HepG2 (cell line): Measurements from ENCODE around the gene FAM50A. TPM values are rescaled to one million over a fixed set of nuclear protein-coding genes. Genes with fewer than 3 reads are reported as not detected.

Experiments used
- ATAC-seq: fragments of 200-7000 bp; cut with Tn5 transposase; 3 replicates; pipeline ENCODE4 v1.9.1; 2020; ENCODE audit warnings: mild to moderate bottlenecking, moderate library complexity
- BruUV-seq: library from RNA; stranded (reverse); fragments of 400-500 nt; replicated peaks from 2 replicates; lab custom pipeline; 2021; lab: Mats Ljungman, UMichigan
- CTCF ChIA-PET: fragments of 300-600 bp; formaldehyde crosslinking; extraction: SDS; loops from one replicate; lab custom pipeline; 2021; ENCODE audit warnings: low total read pairs, inconsistent platforms, low intra/inter-chr PET ratio; lab: Yijun Ruan, JAX
- POLR2A ChIA-PET: fragments of 350-600 bp; sonication (Branson Sonifier 250); formaldehyde crosslinking; loops from one replicate; lab custom pipeline; 2020; ENCODE audit warnings: antibody characterized with exemption, inconsistent platforms; lab: Yijun Ruan, JAX
- DNase-seq: peaks from one replicate; pipeline ENCODE4 v3.0.0-alpha.2; 2015; ENCODE audit warnings: low spot score
- FAIRE-seq: peaks from 3 replicates; lab custom pipeline; 2011; peaks lifted over from hg19 to GRCh38; lab: Jason Lieb, UNC
- H2AFZ ChIP-seq: one replicate; pipeline ENCODE4 v1.6.1; 2011; ENCODE audit warnings: low read length, inconsistent platforms
- H3K27ac ChIP-seq: fragments of 300-600 bp; 3 replicates; pipeline ENCODE4 v1.8.0; 2011; ENCODE audit warnings: mixed run types, mild to moderate bottlenecking, mixed read lengths, low read length, inconsistent platforms; ENCODE audit not compliant: insufficient read depth; ENCODE audit errors: extremely low read length
- H3K27me3 ChIP-seq, 2 experiments: fragments of 200-600 bp in 1 of 2; 2 replicates in 1 of 2; 3 replicates in 1 of 2; pipeline versions ENCODE4 v1.6.0 to v1.8.0; 2011; ENCODE audit warnings: low read length in 2 of 2, mild to moderate bottlenecking in 2 of 2, moderate library complexity in 2 of 2, inconsistent platforms in 1 of 2; ENCODE audit not compliant: insufficient read depth in 2 of 2, control insufficient read depth in 1 of 2
- H3K36me3 ChIP-seq, 2 experiments: fragments of 200-600 bp in 1 of 2; replicated peaks in 1 of 2; 2 replicates in 1 of 2; 3 replicates in 1 of 2; pipeline versions ENCODE4 v1.5.1 to v1.8.0; 2011; ENCODE audit warnings: low read length in 2 of 2, inconsistent platforms in 1 of 2; ENCODE audit not compliant: insufficient read depth in 2 of 2, control insufficient read depth in 1 of 2
- H3K4me1 ChIP-seq: 2 replicates; pipeline ENCODE4 v1.5.1; 2012; ENCODE audit warnings: low read length, inconsistent platforms; ENCODE audit not compliant: insufficient read depth
- H3K4me2 ChIP-seq: 2 replicates; pipeline ENCODE4 v1.6.0; 2011; ENCODE audit warnings: low read depth, low read length, inconsistent platforms
- H3K4me3 ChIP-seq, 3 experiments: fragments of 200-600 bp in 1 of 3; sonication (generic), shearing (Covaris generic) in 1 of 3; replicated peaks in 1 of 3; 2 replicates each; pipeline ENCODE4 v1.5.1; 2011 to 2016; ENCODE audit warnings: low read length in 3 of 3, inconsistent platforms in 2 of 3, low read depth in 2 of 3, mild to moderate bottlenecking in 2 of 3, control low read depth in 1 of 3, mixed read lengths in 1 of 3; ENCODE audit not compliant: insufficient read depth in 1 of 3
- H3K79me2 ChIP-seq: one replicate; pipeline ENCODE4 v1.6.1; 2011; ENCODE audit warnings: low read length, inconsistent platforms; ENCODE audit not compliant: insufficient read depth
- H3K9ac ChIP-seq: 2 replicates; pipeline ENCODE4 v1.6.0; 2011; ENCODE audit warnings: mild to moderate bottlenecking, low read depth, low read length, inconsistent platforms; ENCODE audit not compliant: insufficient read depth
- H3K9me3 ChIP-seq: 2 replicates; pipeline ENCODE4 v1.5.1; 2012; ENCODE audit warnings: mild to moderate bottlenecking, low read length
- H4K20me1 ChIP-seq: 2 replicates; pipeline ENCODE4 v1.6.0; 2011; ENCODE audit warnings: inconsistent platforms, mild to moderate bottlenecking, low read length, moderate library complexity; ENCODE audit not compliant: insufficient read depth
- E2F5 ChIP-seq: sonication (generic); formaldehyde crosslinking; conservative IDR thresholded peaks from 2 replicates; pipeline ENCODE4 v1.4.0; 2020; ENCODE audit warnings: missing genetic modification reagents
- FOXM1 ChIP-seq: sonication (generic); formaldehyde crosslinking; IDR thresholded peaks from 2 replicates; pipeline ENCODE4 v1.5.0; 2020; ENCODE audit warnings: missing genetic modification reagents
- HCFC1 ChIP-seq: fragments of 150-350 bp; IDR thresholded peaks from 2 replicates; pipeline ENCODE4 v1.6.1; 2014; ENCODE audit warnings: low read depth, low read length
- ONECUT2 ChIP-seq: sonication (generic); formaldehyde crosslinking; IDR thresholded peaks from 2 replicates; pipeline ENCODE4 v1.4.0; 2020; ENCODE audit warnings: missing genetic modification reagents
- PCBP2 ChIP-seq: fragments of 200-400 bp; formaldehyde crosslinking; optimal IDR thresholded peaks from 2 replicates; pipeline ENCODE3; 2018; ENCODE audit warnings: low read length, low read depth; ENCODE audit not compliant: poor library complexity, severe bottlenecking
- PITX1 ChIP-seq: sonication (generic); formaldehyde crosslinking; IDR thresholded peaks from 2 replicates; pipeline ENCODE4 v1.5.1; 2020; ENCODE audit warnings: mild to moderate bottlenecking, missing genetic modification reagents
- RXRA ChIP-seq: sonication (generic); formaldehyde crosslinking; IDR thresholded peaks from 2 replicates; pipeline ENCODE4 v1.5.1; 2020; ENCODE audit warnings: missing genetic modification reagents
- SIX4 ChIP-seq: sonication (generic); formaldehyde crosslinking; IDR thresholded peaks from 2 replicates; pipeline ENCODE4 v1.4.0; 2020; ENCODE audit warnings: missing genetic modification reagents
- SP5 ChIP-seq: IDR thresholded peaks from 2 replicates; pipeline ENCODE4 v1.6.1; 2016; ENCODE audit warnings: low read depth, borderline replicate concordance
- ZNF331 ChIP-seq: sonication (generic); formaldehyde crosslinking; IDR thresholded peaks from 2 replicates; pipeline ENCODE4 v1.4.0; 2020; ENCODE audit warnings: missing genetic modification reagents
- ZNF446 ChIP-seq: sonication (generic); formaldehyde crosslinking; IDR thresholded peaks from 2 replicates; pipeline ENCODE4 v1.5.0; 2020; ENCODE audit warnings: mild to moderate bottlenecking, missing genetic modification reagents
- ZNF543 ChIP-seq: sonication (generic); formaldehyde crosslinking; IDR thresholded peaks from 2 replicates; pipeline ENCODE4 v1.4.0; 2020; ENCODE audit warnings: mild to moderate bottlenecking, missing genetic modification reagents
- ZNF549 ChIP-seq: sonication (generic); formaldehyde crosslinking; IDR thresholded peaks from 2 replicates; pipeline ENCODE4 v1.5.0; 2020; ENCODE audit warnings: missing genetic modification reagents
- ZNF720 ChIP-seq: sonication (generic); formaldehyde crosslinking; IDR thresholded peaks from 2 replicates; pipeline ENCODE4 v1.4.0; 2020; ENCODE audit warnings: missing genetic modification reagents
- ZNF878 ChIP-seq: sonication (generic); formaldehyde crosslinking; IDR thresholded peaks from 2 replicates; pipeline ENCODE4 v1.8.1; 2023; ENCODE audit warnings: mild to moderate bottlenecking, missing genetic modification reagents, moderate library complexity
- WGBS: methylation state at CpG from one replicate; pipeline ENCODE4 v1.1.6; 2017; ENCODE audit warnings: low lambda C conversion rate; 5-methylcytosine and 5-hydroxymethylcytosine counted together
- in situ Hi-C: cut with HindIII; loops from 2 replicates; pipeline ENCODE4 v1.10.0; 2017; ENCODE audit warnings: low pct_unique_long_range_greater_than_20kb; ENCODE audit not compliant: extremely low pct_ligation_motif_present
- intact Hi-C: fragments of 100-400 bp; cut with micrococcal nuclease; formaldehyde crosslinking; loops from one replicate; pipeline ENCODE4 v1.10.0; 2022; ENCODE audit not compliant: unreplicated experiment
- polyA plus RNA-seq, 8 experiments: library from polyadenylated mRNA; depleted of rRNA in 3 of 8; stranded (reverse) in 7 of 8; unstranded in 1 of 8; fragments of >200 nt; fragmentation: Illumina TruSeq in 4 of 8; extraction: Trizol in 4 of 8; gene quantifications; 2 replicates each; pipeline versions ENCODE4 v1.2.1 to v1.2.3, GENCODE V29; 2011 to 2016; ENCODE audit warnings: low read depth in 4 of 8, missing spikeins in 1 of 8, mixed read lengths in 1 of 8; ENCODE audit not compliant: insufficient read depth in 1 of 8
- total RNA-seq, 5 experiments: library from RNA; depleted of rRNA; stranded (reverse); fragments of >200 nt; fragmentation: Illumina TruSeq; extraction: Trizol; gene quantifications; 2 replicates each; pipeline ENCODE4 v1.2.3, GENCODE V29; 2016; ENCODE audit warnings: low read depth in 1 of 5
- TF ChIP-seq, protein P1 (sequence below): fragments of 450-650 bp; IDR thresholded peaks from 2 replicates; pipeline ENCODE4 v1.6.1; 2017; ENCODE audit warnings: mild to moderate bottlenecking
- TF ChIP-seq, protein P2 (sequence below): IDR thresholded peaks from 2 replicates; pipeline ENCODE4 v1.6.1; 2016

Gene FAM50A
- total and polyA plus RNA-seq, 2 of the 13 experiments (the other 11 are each of a cell fraction or from before 2014, with no cell fraction given): 30.7 to 40.7 TPM

GRCh38 chrX:154448484-154448883, 4.5 kb downstream of the FAM50A start:
- Histone ChIP-seq H3K4me2 (no peak overlapping the region), H3K27me3 (no peaks in the 10 kb centered on the region), H3K27ac (no peak overlapping the region), H3K36me3 (no peaks in the 10 kb centered on the region; a peak in 1 of 5 replicates), H3K79me2 (peaks cover 2% of the 10 kb centered on the region), H3K9me3 (no peaks in the 10 kb centered on the region), H3K4me1 (peaks cover 11% of the 10 kb centered on the region), H3K9ac (no peak overlapping the region), H4K20me1 (no peaks in the 10 kb centered on the region), H2AFZ (no peak overlapping the region), H3K4me3 (no peak overlapping the region)
- no TSS peak for BruUV-seq
- no peak for DNase-seq
- ChIA-PET CTCF (no interaction called here), POLR2A (no interaction called here)
- in situ Hi-C loops: no loop called here
- no peak for FAIRE-seq
- ATAC-seq: no peak
- intact Hi-C loops: no loop called here
- TF ChIP-seq ONECUT2 (CRISPR knock-in tag) (no peak), SIX4 (no peak), FOXM1 (no peak), ZNF446 (CRISPR knock-in tag) (no peak), PCBP2 (no peak), ZNF549 (CRISPR knock-in tag) (no peak)
- TF ChIP-seq, protein P1, sequence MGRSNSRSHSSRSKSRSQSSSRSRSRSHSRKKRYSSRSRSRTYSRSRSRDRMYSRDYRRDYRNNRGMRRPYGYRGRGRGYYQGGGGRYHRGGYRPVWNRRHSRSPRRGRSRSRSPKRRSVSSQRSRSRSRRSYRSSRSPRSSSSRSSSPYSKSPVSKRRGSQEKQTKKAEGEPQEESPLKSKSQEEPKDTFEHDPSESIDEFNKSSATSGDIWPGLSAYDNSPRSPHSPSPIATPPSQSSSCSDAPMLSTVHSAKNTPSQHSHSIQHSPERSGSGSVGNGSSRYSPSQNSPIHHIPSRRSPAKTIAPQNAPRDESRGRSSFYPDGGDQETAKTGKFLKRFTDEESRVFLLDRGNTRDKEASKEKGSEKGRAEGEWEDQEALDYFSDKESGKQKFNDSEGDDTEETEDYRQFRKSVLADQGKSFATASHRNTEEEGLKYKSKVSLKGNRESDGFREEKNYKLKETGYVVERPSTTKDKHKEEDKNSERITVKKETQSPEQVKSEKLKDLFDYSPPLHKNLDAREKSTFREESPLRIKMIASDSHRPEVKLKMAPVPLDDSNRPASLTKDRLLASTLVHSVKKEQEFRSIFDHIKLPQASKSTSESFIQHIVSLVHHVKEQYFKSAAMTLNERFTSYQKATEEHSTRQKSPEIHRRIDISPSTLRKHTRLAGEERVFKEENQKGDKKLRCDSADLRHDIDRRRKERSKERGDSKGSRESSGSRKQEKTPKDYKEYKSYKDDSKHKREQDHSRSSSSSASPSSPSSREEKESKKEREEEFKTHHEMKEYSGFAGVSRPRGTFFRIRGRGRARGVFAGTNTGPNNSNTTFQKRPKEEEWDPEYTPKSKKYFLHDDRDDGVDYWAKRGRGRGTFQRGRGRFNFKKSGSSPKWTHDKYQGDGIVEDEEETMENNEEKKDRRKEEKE: no peak
- WGBS: 98% methylated on average over 12 of the region's 14 CpGs

DNA sequence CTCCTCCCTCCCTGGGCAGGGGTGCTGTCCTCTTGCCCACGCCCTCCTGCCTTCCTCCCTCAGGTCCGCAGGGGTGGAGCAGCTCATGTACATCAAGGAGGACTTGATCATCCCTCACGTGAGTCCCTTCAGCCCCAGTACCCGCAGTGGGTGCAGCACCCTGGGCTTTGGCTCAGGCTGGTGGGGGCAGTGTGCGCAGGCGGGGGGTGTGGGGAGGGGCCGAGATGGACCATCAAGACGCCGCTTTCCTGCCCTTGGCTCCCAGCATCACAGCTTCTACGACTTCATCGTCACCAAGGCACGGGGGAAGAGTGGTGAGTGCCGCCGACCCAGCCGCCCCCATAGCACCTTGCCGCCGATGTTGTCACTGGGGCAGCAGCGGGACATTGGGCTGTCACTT, 5.7 kb downstream of the FAM50A start:
- WGBS: 97% methylated on average over 6 of the region's 18 CpGs
- peaks cover 2% of the 10 kb centered on the region for H3K79me2 ChIP-seq
- no peaks in the 10 kb centered on the region; a peak in 1 of 5 replicates for H3K36me3 ChIP-seq
- TF ChIP-seq ZNF331 (CRISPR knock-in tag): no peak
- no peak for TF ChIP-seq PITX1
- no peak for TF ChIP-seq ZNF543
- no peak for TF ChIP-seq RXRA (CRISPR knock-in tag)
- no peak for TF ChIP-seq ZNF878
- no peak for TF ChIP-seq E2F5
- TF ChIP-seq ZNF720: no peak
- TF ChIP-seq, protein P2, sequence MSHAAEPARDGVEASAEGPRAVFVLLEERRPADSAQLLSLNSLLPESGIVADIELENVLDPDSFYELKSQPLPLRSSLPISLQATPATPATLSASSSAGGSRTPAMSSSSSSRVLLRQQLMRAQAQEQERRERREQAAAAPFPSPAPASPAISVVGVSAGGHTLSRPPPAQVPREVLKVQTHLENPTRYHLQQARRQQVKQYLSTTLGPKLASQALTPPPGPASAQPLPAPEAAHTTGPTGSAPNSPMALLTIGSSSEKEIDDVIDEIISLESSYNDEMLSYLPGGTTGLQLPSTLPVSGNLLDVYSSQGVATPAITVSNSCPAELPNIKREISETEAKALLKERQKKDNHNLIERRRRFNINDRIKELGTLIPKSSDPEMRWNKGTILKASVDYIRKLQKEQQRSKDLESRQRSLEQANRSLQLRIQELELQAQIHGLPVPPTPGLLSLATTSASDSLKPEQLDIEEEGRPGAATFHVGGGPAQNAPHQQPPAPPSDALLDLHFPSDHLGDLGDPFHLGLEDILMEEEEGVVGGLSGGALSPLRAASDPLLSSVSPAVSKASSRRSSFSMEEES (CRISPR knock-in tag): no peak
- no peak for TF ChIP-seq HCFC1
- TF ChIP-seq SP5: no peak

More for the DNA sequence above, 5.7 kb downstream of the FAM50A start:
- no TSS peak for BruUV-seq
- intact Hi-C loops: no loop called here
- no peak overlapping the region for H2AFZ ChIP-seq
- no peak overlapping the region for H3K27ac ChIP-seq
- no peaks in the 10 kb centered on the region for H3K27me3 ChIP-seq
- ATAC-seq (no peak), FAIRE-seq (no peak), DNase-seq (no peak)
- in situ Hi-C loops: no loop called here
- no peaks in the 10 kb centered on the region for H3K9me3 ChIP-seq
- no peaks in the 10 kb centered on the region for H4K20me1 ChIP-seq
- no peak overlapping the region for H3K4me2 ChIP-seq
- H3K4me1 ChIP-seq: peaks cover 10% of the 10 kb centered on the region
- no peak overlapping the region for H3K9ac ChIP-seq
- no peak overlapping the region for H3K4me3 ChIP-seq
- ChIA-PET POLR2A (no interaction called here), CTCF (no interaction called here)
